ENCODE measurements around the gene FUCA2. TPM values are rescaled to one million over a fixed set of nuclear protein-coding genes. Genes with fewer than 3 reads are reported as not detected.
A peak's percentile ranks its signal among the peaks of the same experiment; 100 is the strongest.

Gene FUCA2, protein sequence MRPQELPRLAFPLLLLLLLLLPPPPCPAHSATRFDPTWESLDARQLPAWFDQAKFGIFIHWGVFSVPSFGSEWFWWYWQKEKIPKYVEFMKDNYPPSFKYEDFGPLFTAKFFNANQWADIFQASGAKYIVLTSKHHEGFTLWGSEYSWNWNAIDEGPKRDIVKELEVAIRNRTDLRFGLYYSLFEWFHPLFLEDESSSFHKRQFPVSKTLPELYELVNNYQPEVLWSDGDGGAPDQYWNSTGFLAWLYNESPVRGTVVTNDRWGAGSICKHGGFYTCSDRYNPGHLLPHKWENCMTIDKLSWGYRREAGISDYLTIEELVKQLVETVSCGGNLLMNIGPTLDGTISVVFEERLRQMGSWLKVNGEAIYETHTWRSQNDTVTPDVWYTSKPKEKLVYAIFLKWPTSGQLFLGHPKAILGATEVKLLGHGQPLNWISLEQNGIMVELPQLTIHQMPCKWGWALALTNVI
- total RNA-seq (10 to 100 TPM; 24.8 to 79.3 TPM), polyA plus RNA-seq (10 to 100 TPM; 28.3 to 54.6 TPM)
- long read RNA-seq, donor 1, transcript FUCA2-201 (7 exons, 2,356 nt), result major isoform, 17 of 17 reads
- long read RNA-seq, donor 1, partial matches to known transcripts, result 0 of 17 reads
- long read RNA-seq, donor 1, other reads (novel, unspliced or antisense), result 0 of 17 reads
- long read RNA-seq, donor 2, result 0 reads
- long read RNA-seq, donor 3, transcript FUCA2-201 (7 exons, 2,356 nt), result major isoform, 11 of 11 reads
- long read RNA-seq, donor 3, partial matches to known transcripts, result 0 of 11 reads
- long read RNA-seq, donor 3, other reads (novel, unspliced or antisense), result 0 of 11 reads
- long read RNA-seq, donor 4, transcript FUCA2-201 (7 exons, 2,356 nt), result major isoform, 6 of 17 reads
- long read RNA-seq, donor 4, partial matches to known transcripts, result 10 of 17 reads
- long read RNA-seq, donor 4, other reads (novel, unspliced or antisense), result 0 of 17 reads
- long read RNA-seq, donor 5, transcript FUCA2-201 (7 exons, 2,356 nt), result major isoform, 28 of 40 reads
- long read RNA-seq, donor 5, partial matches to known transcripts, result 12 of 40 reads
- long read RNA-seq, donor 5, other reads (novel, unspliced or antisense), result 0 of 40 reads

- Histone ChIP-seq H3K4me3 (peak within 1 kb of the TSS; percentile 84), H3K36me3 (ENCODE audit: control insufficient read depth in 4 of 4, insufficient read depth in 4 of 4, low read length in 4 of 4) (peaks cover 3 to 8% (median 6%) of the 10 kb centered on the region in 4 donors), H3K9ac (ENCODE audit: insufficient read depth in 1 of 2, low read length in 2 of 2) (peak within 1 kb of the TSS; percentile 38 to 78), H3K27ac (ENCODE audit: low read depth in 1 of 2, low read length in 1 of 2) (peak within 1 kb of the TSS; percentile 90 to 97), H3K4me1 (ENCODE audit: control insufficient read depth in 5 of 5, insufficient read depth in 5 of 5, low read length in 5 of 5) (peaks cover 3 to 31% (median 11%) of the 10 kb centered on the region in 5 donors), H3K27me3 (ENCODE audit: control insufficient read depth in 3 of 3, insufficient read depth in 3 of 3, low read length in 2 of 3) (peaks cover 0 to 3% (median 0%) of the 10 kb centered on the region in 3 donors), H3K9me3 (ENCODE audit: control insufficient read depth in 4 of 4, insufficient read depth in 3 of 4, low read length in 3 of 4) (no peaks in the 10 kb centered on the region)
- peak; percentile 92 for ATAC-seq (ENCODE audit: insufficient read depth, low FRiP score)
- WGBS, 2 donors, result 2% methylated on average over 62 to 63 of the region's 63 CpGs
- TF ChIP-seq, protein P1, sequence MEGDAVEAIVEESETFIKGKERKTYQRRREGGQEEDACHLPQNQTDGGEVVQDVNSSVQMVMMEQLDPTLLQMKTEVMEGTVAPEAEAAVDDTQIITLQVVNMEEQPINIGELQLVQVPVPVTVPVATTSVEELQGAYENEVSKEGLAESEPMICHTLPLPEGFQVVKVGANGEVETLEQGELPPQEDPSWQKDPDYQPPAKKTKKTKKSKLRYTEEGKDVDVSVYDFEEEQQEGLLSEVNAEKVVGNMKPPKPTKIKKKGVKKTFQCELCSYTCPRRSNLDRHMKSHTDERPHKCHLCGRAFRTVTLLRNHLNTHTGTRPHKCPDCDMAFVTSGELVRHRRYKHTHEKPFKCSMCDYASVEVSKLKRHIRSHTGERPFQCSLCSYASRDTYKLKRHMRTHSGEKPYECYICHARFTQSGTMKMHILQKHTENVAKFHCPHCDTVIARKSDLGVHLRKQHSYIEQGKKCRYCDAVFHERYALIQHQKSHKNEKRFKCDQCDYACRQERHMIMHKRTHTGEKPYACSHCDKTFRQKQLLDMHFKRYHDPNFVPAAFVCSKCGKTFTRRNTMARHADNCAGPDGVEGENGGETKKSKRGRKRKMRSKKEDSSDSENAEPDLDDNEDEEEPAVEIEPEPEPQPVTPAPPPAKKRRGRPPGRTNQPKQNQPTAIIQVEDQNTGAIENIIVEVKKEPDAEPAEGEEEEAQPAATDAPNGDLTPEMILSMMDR (IDR thresholded peaks at IDR 0.05; ENCODE audit: control extremely low read depth, extremely low read depth), result no peak
- DNase-seq, result peak; percentile 94 to 97 (median 95)
Measured at GRCh38 chr6:143510991-143511891, at the start of gene FUCA2. Gene FUCA2, minus strand, starts transcription at chr6:143511720. Its CDS starts 86 bp downstream, at chr6:143511634.

DNA sequence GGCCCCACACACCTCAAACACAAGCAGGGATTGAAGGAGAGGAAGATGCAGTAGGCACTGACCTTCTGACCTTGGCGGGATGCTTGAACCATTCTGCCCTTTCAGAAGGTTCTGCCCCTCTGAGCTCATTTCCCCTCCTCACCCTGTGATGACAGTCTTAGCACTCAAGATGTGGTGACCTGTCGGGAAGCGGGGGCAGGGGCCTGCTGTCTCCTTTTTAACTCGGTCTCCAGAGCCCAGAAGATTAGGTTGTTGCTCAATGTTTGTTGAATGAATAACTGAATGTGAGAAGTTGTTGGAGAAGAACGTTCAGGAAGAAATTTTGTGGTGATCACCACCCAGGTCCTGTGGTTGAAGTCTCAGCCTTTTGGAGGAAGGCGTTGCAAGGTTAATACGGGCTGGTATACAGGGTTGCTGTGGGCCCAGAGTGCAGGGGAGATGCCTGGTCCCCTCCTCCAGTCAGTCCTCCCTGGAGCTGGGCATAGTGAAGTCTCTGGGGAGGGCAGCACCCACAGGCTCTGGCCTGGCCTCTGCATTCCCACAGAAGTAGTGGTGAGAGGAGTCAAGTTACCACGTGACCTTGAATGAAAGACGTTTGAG, 49.7 kb upstream of the FUCA2 start:
- ATAC-seq (ENCODE audit: insufficient read depth, low FRiP score), result no peak
- Histone ChIP-seq H3K4me3 (no peak overlapping the region), H3K36me3 (ENCODE audit: control insufficient read depth in 4 of 4, insufficient read depth in 4 of 4, low read length in 4 of 4) (no peaks in the 10 kb centered on the region), H3K4me1 (ENCODE audit: control insufficient read depth in 5 of 5, insufficient read depth in 5 of 5, low read length in 5 of 5) (no peaks in the 10 kb centered on the region), H3K27me3 (ENCODE audit: control insufficient read depth in 3 of 3, insufficient read depth in 3 of 3, low read length in 2 of 3) (no peaks in the 10 kb centered on the region), H3K9me3 (ENCODE audit: control insufficient read depth in 4 of 4, insufficient read depth in 3 of 4, low read length in 3 of 4) (no peaks in the 10 kb centered on the region), H3K27ac (ENCODE audit: low read depth in 1 of 2, low read length in 1 of 2) (no peak overlapping the region), H3K9ac (ENCODE audit: insufficient read depth in 1 of 2, low read length in 2 of 2) (no peak overlapping the region)
- DNase-seq, result no peak
- 89 to 94% methylated on average over 9 of the region's 9 CpGs for WGBS, 2 donors
- TF ChIP-seq, protein P1 (IDR thresholded peaks at IDR 0.05; ENCODE audit: control extremely low read depth, extremely low read depth), result no peak

- H3K27me3 ChIP-seq (ENCODE audit: control insufficient read depth in 3 of 3, insufficient read depth in 3 of 3, low read length in 2 of 3), result no peaks in the 10 kb centered on the region
- WGBS, 2 donors, result 87 to 92% methylated on average over 3 of the region's 3 CpGs
- TF ChIP-seq, protein P1 (IDR thresholded peaks at IDR 0.05; ENCODE audit: control extremely low read depth, extremely low read depth), result no peak
- H3K36me3 ChIP-seq (ENCODE audit: control insufficient read depth in 4 of 4, insufficient read depth in 4 of 4, low read length in 4 of 4), result no peaks in the 10 kb centered on the region
- ATAC-seq (ENCODE audit: insufficient read depth, low FRiP score) (no peak), DNase-seq (no peak)
- no peak overlapping the region for H3K4me3 ChIP-seq
- H3K9ac ChIP-seq (ENCODE audit: insufficient read depth in 1 of 2, low read length in 2 of 2), result no peak overlapping the region
- H3K27ac ChIP-seq (ENCODE audit: low read depth in 1 of 2, low read length in 1 of 2), result no peak overlapping the region
- no peaks in the 10 kb centered on the region for H3K9me3 ChIP-seq (ENCODE audit: control insufficient read depth in 4 of 4, insufficient read depth in 3 of 4, low read length in 3 of 4)
- peaks cover 0 to 6% (median 0%) of the 10 kb centered on the region in 5 donors for H3K4me1 ChIP-seq (ENCODE audit: control insufficient read depth in 5 of 5, insufficient read depth in 5 of 5, low read length in 5 of 5)
Measured at GRCh38 chr6:143559051-143559660, 47.6 kb upstream of the FUCA2 start.
